Measurements from ENCODE around the gene CANX. TPM values are rescaled to one million over a fixed set of nuclear protein-coding genes. Genes with fewer than 3 reads are reported as not detected.

The CANX gene
- total RNA-seq, 1 experiment from 2014 or later = 766 TPM

GRCh38 chr5:179769271-179769670, 70.5 kb downstream of the CANX start:
- no peak for ATAC-seq
- no peak overlapping the region for H3K4me2 ChIP-seq (ENCODE audit: low read length)
- intact Hi-C loops (cut with micrococcal nuclease) = loop anchor here (10.0 kb wide), 1 partner anchor 216 kb away; no protein-coding TSS in a partner anchor
- H3K79me2 ChIP-seq (ENCODE audit: insufficient read depth, low read length) = peaks cover 40% of the 10 kb centered on the region
- H3K9me2 ChIP-seq (ENCODE audit: insufficient read depth) = no peaks in the 10 kb centered on the region
- no TSS peak for BruUV-seq (replicated peaks)
- H3K27me3 ChIP-seq (ENCODE audit: insufficient read depth, low read length) = no peaks in the 10 kb centered on the region
- H3K4me3 ChIP-seq (replicated peaks in 1 of 2; ENCODE audit: low read depth in 1 of 2, low read length in 2 of 2) = no peak overlapping the region
- H3K27ac ChIP-seq (ENCODE audit: low read depth, low read length) = no peak overlapping the region
- no peak for TF ChIP-seq SP1 (IDR thresholded peaks at IDR 0.05; ENCODE audit: low read depth)
- RAD21 ChIA-PET (ENCODE audit: low non-redundant PET in 1 of 2, low total read pairs in 2 of 2, uncharacterized antibody in 2 of 2, unreplicated experiment in 2 of 2) = no interaction called here
- no peak overlapping the region for H3K9ac ChIP-seq (ENCODE audit: low read length)
- H2AFZ ChIP-seq (ENCODE audit: low read depth, low read length, poor library complexity, severe bottlenecking) = no peak overlapping the region
- CTCF ChIA-PET = interaction anchor here (0.6 kb wide), 1 partner anchor 25 kb away, joined by 3 read pairs; no protein-coding TSS in a partner anchor
- H4K20me1 ChIP-seq (ENCODE audit: insufficient read depth) = no peaks in the 10 kb centered on the region
- POLR2A ChIA-PET = no interaction called here
- H3K9me3 ChIP-seq (ENCODE audit: control insufficient read depth in 1 of 2, insufficient read depth in 1 of 2, low read depth in 1 of 2, low read length in 2 of 2) = no peaks in the 10 kb centered on the region
- DNase-seq (ENCODE audit: low read depth, low spot score) = no peak
- H3K36me3 ChIP-seq (ENCODE audit: control insufficient read depth in 1 of 2, insufficient read depth in 2 of 2, low read length in 2 of 2) = peaks cover 37 to 44% of the 10 kb centered on the region in 2 experiments; a peak in 3 of 4 replicates
- H3K4me1 ChIP-seq (ENCODE audit: control insufficient read depth in 1 of 2, insufficient read depth in 2 of 2, low read length in 2 of 2) = peaks cover 0 to 7% of the 10 kb centered on the region in 2 experiments; a peak in 2 of 4 replicates

- intact Hi-C loops (cut with micrococcal nuclease) = loop anchor here (10.0 kb wide), 1 partner anchor 215 kb away; no protein-coding TSS in a partner anchor
- ATAC-seq (no peak), DNase-seq (ENCODE audit: low read depth, low spot score) (no peak)
- TF ChIP-seq EGR1 (IDR thresholded peaks at IDR 0.05; ENCODE audit: low read depth) (no peak), ATF3 (IDR thresholded peaks at IDR 0.05) (no peak), ZNF274 (IDR thresholded peaks at IDR 0.05; ENCODE audit: low read depth, low read length) (no peak), ZBTB33 (IDR thresholded peaks at IDR 0.05; ENCODE audit: extremely low read depth, insufficient replicate concordance, low read length) (no peak), SIN3A (IDR thresholded peaks at IDR 0.05; ENCODE audit: low read depth) (no peak), EZH2 (IDR thresholded peaks at IDR 0.05) (no peak), MAX (IDR thresholded peaks at IDR 0.05) (no peak), POLR2A (IDR thresholded peaks at IDR 0.05; ENCODE audit: borderline replicate concordance, extremely low read depth, insufficient read depth, insufficient read length) (no peak), SP1 (IDR thresholded peaks at IDR 0.05; ENCODE audit: low read depth) (no peak), TCF7L2 (IDR thresholded peaks at IDR 0.05; ENCODE audit: borderline replicate concordance, extremely low read depth, insufficient read depth, insufficient read length) (no peak), JUND (IDR thresholded peaks at IDR 0.05) (no peak), CTCF (IDR thresholded peaks at IDR 0.05 in 2 of 3, conservative IDR thresholded peaks at IDR 0.05 in 1 of 3; ENCODE audit: borderline replicate concordance in 1 of 3, insufficient read depth in 1 of 3, low read depth in 2 of 3, low read length in 2 of 3) (no peak), POLR2AphosphoS5 (IDR thresholded peaks at IDR 0.05; ENCODE audit: low read depth, low read length) (no peak), RAD21 (IDR thresholded peaks at IDR 0.05; ENCODE audit: low read depth) (no peak), EZH2phosphoT487 (IDR thresholded peaks at IDR 0.05; ENCODE audit: borderline replicate concordance) (no peak)
- Histone ChIP-seq H3K4me2 (ENCODE audit: low read length) (no peak overlapping the region), H3K9me3 (ENCODE audit: control insufficient read depth in 1 of 2, insufficient read depth in 1 of 2, low read depth in 1 of 2, low read length in 2 of 2) (no peaks in the 10 kb centered on the region), H3K36me3 (ENCODE audit: control insufficient read depth in 1 of 2, insufficient read depth in 2 of 2, low read length in 2 of 2) (peaks cover 38 to 44% of the 10 kb centered on the region in 2 experiments; a peak in 3 of 4 replicates), H3K9me2 (ENCODE audit: insufficient read depth) (no peaks in the 10 kb centered on the region), H3K4me3 (replicated peaks in 1 of 2; ENCODE audit: low read depth in 1 of 2, low read length in 2 of 2) (no peak overlapping the region), H3K79me2 (ENCODE audit: insufficient read depth, low read length) (peaks cover 37% of the 10 kb centered on the region), H3K9ac (ENCODE audit: low read length) (no peak overlapping the region), H3K27ac (ENCODE audit: low read depth, low read length) (no peak overlapping the region), H3K27me3 (ENCODE audit: insufficient read depth, low read length) (no peaks in the 10 kb centered on the region), H4K20me1 (ENCODE audit: insufficient read depth) (no peaks in the 10 kb centered on the region), H3K4me1 (ENCODE audit: control insufficient read depth in 1 of 2, insufficient read depth in 2 of 2, low read length in 2 of 2) (peaks cover 0 to 7% of the 10 kb centered on the region in 2 experiments; a peak in 2 of 4 replicates), H2AFZ (ENCODE audit: low read depth, low read length, poor library complexity, severe bottlenecking) (no peak overlapping the region)
- no TSS peak for BruUV-seq (replicated peaks)
- ChIA-PET POLR2A (no interaction called here), CTCF (interaction anchor here (0.6 kb wide), 1 partner anchor 25 kb away, joined by 3 read pairs; no protein-coding TSS in a partner anchor), RAD21 (ENCODE audit: low non-redundant PET in 1 of 2, low total read pairs in 2 of 2, uncharacterized antibody in 2 of 2, unreplicated experiment in 2 of 2) (no interaction called here)
Observed at GRCh38 chr5:179769796-179770195, 71.0 kb downstream of the CANX start.

Data from HCT116 (cell line).